ENCODE data around the gene SYNGR4. TPM values are rescaled to one million over a fixed set of nuclear protein-coding genes. Genes with fewer than 3 reads are reported as not detected.

Gene SYNGR4
- total RNA-seq, 1 experiment from 2014 or later: 0.49 TPM

DNA sequence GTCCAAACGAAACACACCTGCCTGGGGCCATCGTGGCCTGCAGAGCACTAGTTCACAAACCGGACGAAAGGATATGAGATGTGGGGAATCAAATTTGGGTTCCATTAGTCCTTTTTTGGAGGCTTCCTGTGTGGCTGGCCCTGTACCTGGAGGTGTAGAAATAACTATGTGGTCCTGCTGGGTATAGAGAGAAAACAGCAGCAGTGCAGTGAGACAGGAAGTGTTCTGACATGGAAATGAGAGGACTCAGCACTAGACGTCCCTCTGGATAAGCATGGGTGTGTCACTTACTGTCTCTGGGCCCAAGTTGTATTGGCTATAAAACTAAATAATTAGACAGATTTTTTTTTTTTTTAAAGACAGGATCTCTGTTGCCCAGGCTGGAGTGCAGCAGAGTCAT lies 14.9 kb downstream of the SYNGR4 start:
- H3K4me1 ChIP-seq (ENCODE audit: control insufficient read depth in 1 of 2, insufficient read depth in 2 of 2, low read length in 2 of 2): peaks cover 13 to 24% of the 10 kb centered on the region in 2 experiments; a peak in 3 of 4 replicates
- BruUV-seq (replicated peaks): no TSS peak
- no peak overlapping the region for H3K9ac ChIP-seq (ENCODE audit: low read length)
- H3K4me3 ChIP-seq (replicated peaks in 1 of 2; ENCODE audit: low read depth in 1 of 2, low read length in 2 of 2): no peak overlapping the region
- CTCF ChIA-PET: interaction anchor here (0.8 kb wide), 1 partner anchor 12 kb away, joined by 4 read pairs; the partner anchor contains the start of gene KDELR1
- no peaks in the 10 kb centered on the region for H3K9me2 ChIP-seq (ENCODE audit: insufficient read depth)
- no peak overlapping the region for H2AFZ ChIP-seq (ENCODE audit: low read depth, low read length, poor library complexity, severe bottlenecking)
- peak overlapping the region; percentile 66; the same call in 1 of the 2 replicates for H3K4me2 ChIP-seq (ENCODE audit: low read length)
- DNase-seq (ENCODE audit: low read depth, low spot score) (no peak), ATAC-seq (no peak)
- intact Hi-C loops (cut with micrococcal nuclease): no loop called here
- no peaks in the 10 kb centered on the region for H3K27me3 ChIP-seq (ENCODE audit: insufficient read depth, low read length)
- H3K9me3 ChIP-seq (ENCODE audit: control insufficient read depth in 1 of 2, insufficient read depth in 1 of 2, low read depth in 1 of 2, low read length in 2 of 2): no peaks in the 10 kb centered on the region
- no peaks in the 10 kb centered on the region for H4K20me1 ChIP-seq (ENCODE audit: insufficient read depth)
- POLR2A ChIA-PET: no interaction called here
- peaks cover 11 to 16% of the 10 kb centered on the region in 2 experiments; a peak in 3 of 4 replicates for H3K36me3 ChIP-seq (ENCODE audit: control insufficient read depth in 1 of 2, insufficient read depth in 2 of 2, low read length in 2 of 2)
- H3K27ac ChIP-seq (ENCODE audit: low read depth, low read length): no peak overlapping the region
- TF ChIP-seq JUND (IDR thresholded peaks at IDR 0.05): no peak
- no peak for TF ChIP-seq YY1 (IDR thresholded peaks at IDR 0.05; ENCODE audit: extremely low read depth, insufficient replicate concordance, low read depth, low read length)
- no peak for TF ChIP-seq FOSL1 (IDR thresholded peaks at IDR 0.05; ENCODE audit: low read depth)
- no peak for TF ChIP-seq CEBPB (IDR thresholded peaks at IDR 0.05; ENCODE audit: low read depth)
- TF ChIP-seq SRF (IDR thresholded peaks at IDR 0.05; ENCODE audit: low read depth): no peak
- peak; percentile 17; the same call in 1 of the 2 replicates for TF ChIP-seq POLR2AphosphoS5 (IDR thresholded peaks at IDR 0.05; ENCODE audit: low read depth, low read length)
- TF ChIP-seq EGR1 (IDR thresholded peaks at IDR 0.05; ENCODE audit: low read depth): no peak
- TF ChIP-seq CBX3 (IDR thresholded peaks at IDR 0.05; ENCODE audit: low read depth): no peak
- no peaks in the 10 kb centered on the region for H3K79me2 ChIP-seq (ENCODE audit: insufficient read depth, low read length)
- RAD21 ChIA-PET (ENCODE audit: low non-redundant PET in 1 of 2, low total read pairs in 2 of 2, uncharacterized antibody in 2 of 2, unreplicated experiment in 2 of 2): no interaction called here

DNA sequence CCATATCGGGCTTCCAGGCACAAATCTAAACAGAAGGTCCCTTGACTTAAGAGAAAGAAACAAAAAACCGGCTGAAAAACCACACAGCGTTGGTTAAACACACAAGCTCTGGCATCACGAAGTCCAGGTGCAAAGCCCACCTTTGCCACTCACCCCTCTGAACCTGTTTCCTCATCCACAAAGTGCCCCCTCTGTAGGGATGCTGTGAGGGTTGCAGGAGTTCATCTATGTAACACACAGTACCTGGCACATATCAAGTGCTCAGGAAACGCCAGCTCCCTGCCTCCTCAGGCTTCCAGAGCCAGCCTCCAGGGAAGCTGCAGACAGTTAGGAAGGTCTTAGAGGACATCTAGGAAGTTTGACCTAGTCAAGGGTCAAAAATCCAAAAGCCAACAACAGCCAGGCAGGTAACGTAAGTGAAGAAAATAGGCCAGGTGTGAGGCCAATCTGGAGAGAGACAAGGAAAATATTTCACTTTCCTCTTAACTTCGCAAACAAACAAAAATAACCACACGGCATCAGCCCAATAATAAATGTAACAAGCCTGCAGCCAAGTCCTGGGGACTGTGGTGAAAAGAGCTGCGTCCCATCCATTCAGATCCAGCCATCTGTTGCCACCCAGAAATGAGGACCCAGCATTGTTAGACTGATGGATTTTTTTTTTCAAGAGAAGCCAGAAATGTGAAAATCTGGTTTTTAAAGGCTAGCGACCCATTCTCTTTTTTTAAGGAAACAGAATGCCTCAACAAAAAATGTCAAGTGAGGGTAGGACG lies 17.2 kb downstream of the SYNGR4 start:
- no peaks in the 10 kb centered on the region for H4K20me1 ChIP-seq (ENCODE audit: insufficient read depth)

More for the DNA sequence above, 17.2 kb downstream of the SYNGR4 start:
- H3K9ac ChIP-seq (ENCODE audit: low read length): no peak overlapping the region
- no TSS peak for BruUV-seq (replicated peaks)
- ChIA-PET CTCF (interaction anchor here (1.0 kb wide), 1 partner anchor 10 kb away, joined by 3 read pairs; the partner anchor contains the start of gene KDELR1), RAD21 (ENCODE audit: low non-redundant PET in 1 of 2, low total read pairs in 2 of 2, uncharacterized antibody in 2 of 2, unreplicated experiment in 2 of 2) (no interaction called here), POLR2A (interaction anchor here (0.7 to 0.8 kb wide), 2 partner anchors 10 to 238 kb away, joined by 6 read pairs; partner anchors contain the start of genes KDELR1, RPL18 and SPHK2)
- no peak overlapping the region for H3K4me3 ChIP-seq (replicated peaks in 1 of 2; ENCODE audit: low read depth in 1 of 2, low read length in 2 of 2)
- H3K4me2 ChIP-seq (ENCODE audit: low read length): no peak overlapping the region
- H3K4me1 ChIP-seq (ENCODE audit: control insufficient read depth in 1 of 2, insufficient read depth in 2 of 2, low read length in 2 of 2): peaks cover 13 to 21% of the 10 kb centered on the region in 2 experiments; a peak in 3 of 4 replicates
- no peak overlapping the region for H2AFZ ChIP-seq (ENCODE audit: low read depth, low read length, poor library complexity, severe bottlenecking)
- H3K9me2 ChIP-seq (ENCODE audit: insufficient read depth): no peaks in the 10 kb centered on the region
- H3K27ac ChIP-seq (ENCODE audit: low read depth, low read length): no peak overlapping the region
- no peak for DNase-seq (ENCODE audit: low read depth, low spot score)
- no peaks in the 10 kb centered on the region for H3K27me3 ChIP-seq (ENCODE audit: insufficient read depth, low read length)
- intact Hi-C loops (cut with micrococcal nuclease): no loop called here
- no peaks in the 10 kb centered on the region for H3K9me3 ChIP-seq (ENCODE audit: control insufficient read depth in 1 of 2, insufficient read depth in 1 of 2, low read depth in 1 of 2, low read length in 2 of 2)
- no peaks in the 10 kb centered on the region for H3K79me2 ChIP-seq (ENCODE audit: insufficient read depth, low read length)
- peaks cover 27 to 34% of the 10 kb centered on the region in 2 experiments; a peak in 3 of 4 replicates for H3K36me3 ChIP-seq (ENCODE audit: control insufficient read depth in 1 of 2, insufficient read depth in 2 of 2, low read length in 2 of 2)
- no peak for TF ChIP-seq TCF7L2 (IDR thresholded peaks at IDR 0.05; ENCODE audit: borderline replicate concordance, extremely low read depth, insufficient read depth, insufficient read length)
- no peak for TF ChIP-seq EGR1 (IDR thresholded peaks at IDR 0.05; ENCODE audit: low read depth)
- TF ChIP-seq, protein P1, sequence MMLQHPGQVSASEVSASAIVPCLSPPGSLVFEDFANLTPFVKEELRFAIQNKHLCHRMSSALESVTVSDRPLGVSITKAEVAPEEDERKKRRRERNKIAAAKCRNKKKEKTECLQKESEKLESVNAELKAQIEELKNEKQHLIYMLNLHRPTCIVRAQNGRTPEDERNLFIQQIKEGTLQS (IDR thresholded peaks at IDR 0.05): no peak
- no peak for TF ChIP-seq YY1 (IDR thresholded peaks at IDR 0.05; ENCODE audit: extremely low read depth, insufficient replicate concordance, low read depth, low read length)
- TF ChIP-seq, protein P2, sequence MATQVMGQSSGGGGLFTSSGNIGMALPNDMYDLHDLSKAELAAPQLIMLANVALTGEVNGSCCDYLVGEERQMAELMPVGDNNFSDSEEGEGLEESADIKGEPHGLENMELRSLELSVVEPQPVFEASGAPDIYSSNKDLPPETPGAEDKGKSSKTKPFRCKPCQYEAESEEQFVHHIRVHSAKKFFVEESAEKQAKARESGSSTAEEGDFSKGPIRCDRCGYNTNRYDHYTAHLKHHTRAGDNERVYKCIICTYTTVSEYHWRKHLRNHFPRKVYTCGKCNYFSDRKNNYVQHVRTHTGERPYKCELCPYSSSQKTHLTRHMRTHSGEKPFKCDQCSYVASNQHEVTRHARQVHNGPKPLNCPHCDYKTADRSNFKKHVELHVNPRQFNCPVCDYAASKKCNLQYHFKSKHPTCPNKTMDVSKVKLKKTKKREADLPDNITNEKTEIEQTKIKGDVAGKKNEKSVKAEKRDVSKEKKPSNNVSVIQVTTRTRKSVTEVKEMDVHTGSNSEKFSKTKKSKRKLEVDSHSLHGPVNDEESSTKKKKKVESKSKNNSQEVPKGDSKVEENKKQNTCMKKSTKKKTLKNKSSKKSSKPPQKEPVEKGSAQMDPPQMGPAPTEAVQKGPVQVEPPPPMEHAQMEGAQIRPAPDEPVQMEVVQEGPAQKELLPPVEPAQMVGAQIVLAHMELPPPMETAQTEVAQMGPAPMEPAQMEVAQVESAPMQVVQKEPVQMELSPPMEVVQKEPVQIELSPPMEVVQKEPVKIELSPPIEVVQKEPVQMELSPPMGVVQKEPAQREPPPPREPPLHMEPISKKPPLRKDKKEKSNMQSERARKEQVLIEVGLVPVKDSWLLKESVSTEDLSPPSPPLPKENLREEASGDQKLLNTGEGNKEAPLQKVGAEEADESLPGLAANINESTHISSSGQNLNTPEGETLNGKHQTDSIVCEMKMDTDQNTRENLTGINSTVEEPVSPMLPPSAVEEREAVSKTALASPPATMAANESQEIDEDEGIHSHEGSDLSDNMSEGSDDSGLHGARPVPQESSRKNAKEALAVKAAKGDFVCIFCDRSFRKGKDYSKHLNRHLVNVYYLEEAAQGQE (IDR thresholded peaks at IDR 0.05; ENCODE audit: low read depth): no peak
- no peak for TF ChIP-seq SP1 (IDR thresholded peaks at IDR 0.05; ENCODE audit: low read depth)
- TF ChIP-seq JUND (IDR thresholded peaks at IDR 0.05): no peak
- TF ChIP-seq, protein P3, sequence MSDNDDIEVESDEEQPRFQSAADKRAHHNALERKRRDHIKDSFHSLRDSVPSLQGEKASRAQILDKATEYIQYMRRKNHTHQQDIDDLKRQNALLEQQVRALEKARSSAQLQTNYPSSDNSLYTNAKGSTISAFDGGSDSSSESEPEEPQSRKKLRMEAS (IDR thresholded peaks at IDR 0.05): no peak
- TF ChIP-seq CEBPB (IDR thresholded peaks at IDR 0.05; ENCODE audit: low read depth): no peak
- TF ChIP-seq RAD21 (IDR thresholded peaks at IDR 0.05; ENCODE audit: low read depth): no peak
- no peak for TF ChIP-seq SRF (IDR thresholded peaks at IDR 0.05; ENCODE audit: low read depth)
- no peak for TF ChIP-seq ZFX (IDR thresholded peaks at IDR 0.05)
- ATAC-seq: no peak; the same call in 1 of the 2 replicates
